Ovary (tissue), 9 donors: Measurements from ENCODE around the gene S100A13. TPM values are rescaled to one million over a fixed set of nuclear protein-coding genes. Genes with fewer than 3 reads are reported as not detected.

Experiments used
- DNase-seq, 5 donors: peaks; one replicate each; pipeline ENCODE4 v3.0.0-alpha.2; 2019 to 2020
- H3K27ac ChIP-seq, 2 donors: fragments of 200-600 bp; one replicate each; pipeline versions ENCODE4 v1.5.1 to v1.8.0; 2019 to 2022
- H3K27me3 ChIP-seq: fragments of 200-600 bp; one replicate; pipeline ENCODE4 v1.8.0; 2022
- H3K36me3 ChIP-seq: fragments of 200-600 bp; sonication (generic); one replicate; pipeline ENCODE4 v1.5.1; 2019
- H3K4me1 ChIP-seq: one replicate; pipeline ENCODE4 v1.8.1; 2013; ENCODE audit warnings: mild to moderate bottlenecking, moderate library complexity; ENCODE audit not compliant: insufficient read depth
- H3K4me3 ChIP-seq: fragments of 200-600 bp; sonication (generic); one replicate; pipeline ENCODE4 v1.5.1; 2017
- H3K9me3 ChIP-seq, 2 donors: fragments of 200-600 bp in 1 of 2; sonication (generic) in 1 of 2; one replicate each; pipeline versions ENCODE4 v1.5.1 to v1.8.1; 2013 to 2019; ENCODE audit warnings: mild to moderate bottlenecking in 1 of 2, moderate library complexity in 1 of 2
- CTCF ChIP-seq, 3 donors: fragments of 450-650 bp in 2 of 3; fragments of 200-600 bp in 1 of 3; IDR thresholded peaks; one replicate each; pipeline versions ENCODE4 v1.5.1 to v1.8.0; 2016 to 2022; ENCODE audit warnings: antibody characterized with exemption in 3 of 3, mild to moderate bottlenecking in 1 of 3
- EP300 ChIP-seq: sonication (generic); formaldehyde crosslinking; IDR thresholded peaks from one replicate; pipeline ENCODE4 v1.6.1; 2017; ENCODE audit warnings: antibody characterized with exemption
- POLR2A ChIP-seq: fragments of 450-650 bp; IDR thresholded peaks from one replicate; pipeline ENCODE4 v1.6.1; 2017; ENCODE audit warnings: antibody characterized with exemption, mild to moderate bottlenecking, moderate library complexity
- WGBS, 3 donors: extraction: QIAGEN DNeasy Blood & Tissue Kit in 1 of 3; methylation state at CpG; one replicate each; pipeline versions ENCODE4 v1.1.5 to v1.1.7; 2013 to 2017; 5-methylcytosine and 5-hydroxymethylcytosine counted together
- intact Hi-C, 4 donors: fragments of 100-400 bp; cut with DNase I; formaldehyde crosslinking; loops; one replicate each; pipeline versions ENCODE4 v1.11.0 to v1.15.1; 2022 to 2023
- polyA plus RNA-seq, 2 donors: library from polyadenylated mRNA; stranded (reverse); fragments of 200-250 nt in 1 of 2; fragments of 350-450 nt in 1 of 2; fragmentation: Illumina TruSeq in 1 of 2; extraction: RNeasy Lipid Tissue Mini Kit (QIAGEN cat#74804) in 1 of 2; gene quantifications; one replicate each; pipeline ENCODE4 v1.2.3, GENCODE V29; 2013 to 2014
- total RNA-seq, 7 donors: library from RNA; depleted of rRNA in 2 of 7; stranded (reverse); fragments of >200 nt in 2 of 7; fragmentation: NEBNext Ultra II Directional in 3 of 7; extraction: Animal tissue kit (Norgen Biotek cat#: 25700) in 3 of 7; gene quantifications; one replicate each; pipeline versions ENCODE4 v1.1.0 to v1.2.4, GENCODE V29; 2016 to 2023
- donor health status: DM: no; HTN: no; CAD: no; lungs with moderate emphysema.
- donor health status: DM: no; HTN: no; CAD: no.
- donor health status: Bipolar disorder and iron deficiency.
- donor health status: DM: yes; HTN: yes; CAD: no.
- donor health status: DM: no; HTN: no; CAD: no.
- donor health status: DM: yes; HTN: yes; CAD: no.

The S100A13 gene
- total and polyA plus RNA-seq, 9 donors, result 73.2 to 560 (median 125) TPM

DNA sequence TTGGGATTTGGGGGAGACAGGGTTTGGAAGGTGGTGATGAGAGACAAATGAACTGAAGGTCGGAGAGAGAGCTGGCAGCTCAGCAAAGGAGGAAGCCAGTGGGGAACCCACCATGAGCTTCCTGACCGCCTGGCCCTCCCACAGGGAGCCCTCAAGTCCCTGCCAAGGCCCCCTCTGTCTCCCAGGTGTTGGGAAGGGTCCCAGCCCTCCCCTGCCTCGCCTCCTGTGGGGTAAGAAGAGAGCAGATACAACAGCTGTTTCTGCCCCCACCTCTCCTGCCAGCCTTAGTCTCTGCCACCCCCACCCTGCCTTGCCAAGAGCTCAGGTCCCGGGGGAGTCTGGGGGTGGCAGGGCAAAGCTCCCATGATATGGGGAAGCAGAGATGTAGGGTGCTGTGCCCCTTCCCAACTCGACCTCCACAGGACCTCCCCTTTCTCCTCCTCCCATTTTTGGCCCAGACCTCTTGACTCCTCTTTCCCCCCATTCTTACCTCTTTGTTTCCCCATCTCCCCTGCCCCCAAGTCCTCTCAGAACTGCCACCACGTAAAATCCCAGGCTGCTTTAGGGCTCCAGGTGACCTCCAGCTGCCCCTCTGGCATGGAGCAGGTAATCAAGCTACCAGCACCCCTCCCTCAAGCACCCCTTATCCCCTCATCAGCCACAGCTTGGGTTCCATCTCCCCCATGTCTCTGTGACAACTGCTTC, 1.5 kb upstream of the S100A13 start:
- intact Hi-C loops, result loop anchor here in 1 of 4 donors (10.0 kb wide), 1 partner anchor 54 kb away; no protein-coding TSS in a partner anchor

GRCh38 chr1:153627715-153628626, 666 bp upstream of the S100A13 start, which contains the start of gene S100A1:
S100A1 (plus strand) TSS chr1:153628434; CDS start chr1:153630522, 2,088 bp downstream.
- peak; percentile 8 to 50 (median 29) for TF ChIP-seq CTCF (IDR thresholded peaks at IDR 0.05)
- no peak for TF ChIP-seq POLR2A
- H3K9me3 ChIP-seq, result no peaks in the 10 kb centered on the region
- intact Hi-C loops, result loop anchor here in 1 of 4 donors (10.0 kb wide), 1 partner anchor 53 kb away; no protein-coding TSS in a partner anchor
- H3K4me1 ChIP-seq, result peaks cover 3% of the 10 kb centered on the region
- H3K4me3 ChIP-seq, result peak within 1 kb of the TSS; percentile 36
- H3K27ac ChIP-seq, result peak within 1 kb of the TSS; percentile 59 to 72
- DNase-seq, result peak in 4 of 5 donors; percentile 58 to 66 (median 58)
- WGBS, 3 donors, result 64 to 79% (median 69%) methylated on average over 8 to 10 of the region's 10 CpGs
- no peaks in the 10 kb centered on the region for H3K27me3 ChIP-seq
- H3K36me3 ChIP-seq, result no peaks in the 10 kb centered on the region

More for the DNA sequence above, 1.5 kb upstream of the S100A13 start:
- H3K4me1 ChIP-seq, result peaks cover 3% of the 10 kb centered on the region
- TF ChIP-seq POLR2A (no peak), CTCF (IDR thresholded peaks at IDR 0.05) (no peak), EP300 (no peak)
- 83 to 87% (median 83%) methylated on average over 6 of the region's 6 CpGs for WGBS, 3 donors
- no peaks in the 10 kb centered on the region for H3K9me3 ChIP-seq
- H3K27ac ChIP-seq, result no peak overlapping the region
- no peaks in the 10 kb centered on the region for H3K27me3 ChIP-seq
- DNase-seq, result peak in 1 of 5 donors; percentile 33
- H3K4me3 ChIP-seq, result no peak overlapping the region
- no peaks in the 10 kb centered on the region for H3K36me3 ChIP-seq

GRCh38 chr1:153626477-153626903, 815 bp downstream of the S100A13 start:
- H3K4me3 ChIP-seq, result peak overlapping the region; percentile 36
- no peak for DNase-seq

More at GRCh38 chr1:153626477-153626903, 815 bp downstream of the S100A13 start:
- H3K27ac ChIP-seq, result peak overlapping the region; percentile 59 to 72
- H3K9me3 ChIP-seq, result no peaks in the 10 kb centered on the region
- intact Hi-C loops, result loop anchor here in 1 of 4 donors (10.0 kb wide), 1 partner anchor 52 kb away; no protein-coding TSS in a partner anchor
- 21 to 37% (median 37%) methylated on average over 3 of the region's 3 CpGs for WGBS, 3 donors
- H3K4me1 ChIP-seq, result peaks cover 3% of the 10 kb centered on the region
- H3K27me3 ChIP-seq, result no peaks in the 10 kb centered on the region
- TF ChIP-seq POLR2A (no peak), CTCF (IDR thresholded peaks at IDR 0.05) (no peak), EP300 (no peak)
- no peaks in the 10 kb centered on the region for H3K36me3 ChIP-seq
